Left lobe of liver (tissue), 2 donors: ENCODE measurements around the gene RALGAPA1. TPM values are rescaled to one million over a fixed set of nuclear protein-coding genes. Genes with fewer than 3 reads are reported as not detected.

Experiments used
- ATAC-seq: fragments of 200-7000 bp; cut with Tn5 transposase; one replicate; pipeline ENCODE4 v1.9.1; 2020; ENCODE audit warnings: mild to moderate bottlenecking, moderate library complexity
- DNase-seq: peaks from one replicate; pipeline ENCODE4 v3.0.0-alpha.2; 2020; ENCODE audit warnings: low spot score
- total RNA-seq: library from RNA; stranded (reverse); gene quantifications from one replicate; pipeline ENCODE4 v1.2.1, GENCODE V29; 2021
- donor health status: DM: no; HTN: no; CAD: no; lungs with moderate emphysema.
- donor health status: DM: no; HTN: yes; CAD: no.

Gene RALGAPA1
- total RNA-seq, 1 donor from 2014 or later: 21.1 TPM

GRCh38 chr14:35553808-35554207 lies 255.3 kb downstream of the RALGAPA1 start:
- no peak for ATAC-seq
- DNase-seq: no peak

DNA sequence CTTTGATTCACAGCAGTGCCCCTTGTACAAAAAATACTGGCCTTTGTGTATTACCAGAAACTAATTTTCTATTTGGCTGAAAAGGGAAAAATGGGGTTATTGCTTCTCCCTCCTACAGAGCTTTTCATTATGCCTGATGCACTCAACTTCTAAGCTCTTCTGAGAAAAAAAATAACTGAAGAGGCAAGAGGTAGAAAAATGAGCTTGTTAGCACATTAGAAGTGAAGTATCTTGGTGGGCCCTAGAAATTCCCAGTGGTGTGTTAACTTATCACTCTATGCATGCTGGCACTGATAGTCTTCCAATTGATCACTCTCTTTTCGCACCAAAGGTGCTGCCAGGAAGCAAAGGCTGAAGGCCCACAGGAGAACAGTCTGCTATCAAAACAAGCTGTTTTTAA lies 258.0 kb downstream of the RALGAPA1 start:
- DNase-seq (no peak), ATAC-seq (no peak)

DNA sequence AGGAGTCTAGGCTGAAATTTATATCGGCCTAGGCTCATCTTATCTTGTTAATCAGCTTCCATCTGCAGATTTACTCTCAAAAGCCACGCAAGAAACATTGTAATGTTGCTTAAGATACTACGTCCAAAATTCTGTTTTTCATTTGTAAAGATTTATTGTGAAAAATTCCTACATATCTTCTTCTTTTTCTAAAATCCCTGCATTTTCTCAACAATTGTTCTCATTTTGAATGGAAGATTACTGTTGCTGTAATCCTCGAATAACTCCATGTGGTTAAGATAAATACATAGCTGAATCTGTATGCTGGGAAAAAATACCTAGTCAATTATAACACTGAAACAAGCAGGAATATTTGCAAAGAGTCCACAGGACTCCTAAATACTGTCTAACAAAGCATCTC lies 259.5 kb downstream of the RALGAPA1 start:
- no peak for ATAC-seq

DNA sequence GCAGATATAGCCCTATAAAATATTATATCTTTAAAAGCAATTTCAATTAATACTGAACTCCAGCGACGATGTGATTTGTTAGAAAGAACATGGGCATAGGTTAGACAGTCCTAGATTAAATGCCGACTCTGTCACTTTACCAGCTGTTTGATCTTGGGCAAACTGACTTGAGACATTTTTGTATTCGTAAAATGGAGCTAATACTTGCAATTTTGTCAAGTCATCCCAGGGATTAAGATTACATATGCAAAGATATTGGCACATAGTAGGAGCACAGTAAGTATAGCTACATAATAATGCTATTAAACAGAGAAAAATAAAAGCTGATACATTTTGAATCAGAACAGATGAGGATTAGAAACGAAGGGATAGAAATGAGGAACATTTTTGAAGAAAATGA lies 266.1 kb downstream of the RALGAPA1 start:
- no peak for DNase-seq
- no peak for ATAC-seq

More for the DNA sequence above, 259.5 kb downstream of the RALGAPA1 start:
- DNase-seq: no peak

- no peak for ATAC-seq
- DNase-seq: no peak
Observed at GRCh38 chr14:35539969-35540368, 269.1 kb downstream of the RALGAPA1 start.

DNA sequence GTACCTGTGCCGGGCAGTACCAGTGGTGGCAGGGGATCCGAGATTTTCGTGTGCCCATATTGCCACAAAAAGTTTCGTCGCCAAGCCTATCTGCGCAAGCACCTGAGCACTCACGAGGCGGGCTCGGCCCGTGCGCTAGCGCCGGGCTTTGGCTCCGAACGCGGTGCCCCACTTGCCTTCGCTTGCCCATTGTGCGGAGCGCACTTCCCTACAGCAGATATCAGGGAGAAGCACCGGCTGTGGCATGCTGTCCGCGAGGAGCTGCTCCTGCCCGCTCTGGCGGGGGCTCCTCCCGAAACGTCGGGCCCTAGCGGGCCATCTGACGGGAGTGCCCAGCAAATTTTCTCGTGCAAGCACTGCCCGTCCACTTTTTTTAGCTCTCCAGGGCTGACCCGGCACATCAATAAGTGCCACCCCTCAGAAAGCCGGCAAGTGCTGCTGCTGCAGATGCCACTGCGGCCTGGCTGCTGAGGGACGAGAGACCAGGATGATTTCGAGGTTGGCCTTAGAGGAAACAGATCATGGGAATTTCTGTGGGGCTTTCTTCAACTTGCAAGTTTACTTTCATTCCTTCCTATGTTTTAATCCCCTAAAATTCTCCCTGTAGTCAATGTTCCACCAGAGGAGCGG lies 273.5 kb downstream of the RALGAPA1 start:
- no peak for DNase-seq
- ATAC-seq: no peak

DNA sequence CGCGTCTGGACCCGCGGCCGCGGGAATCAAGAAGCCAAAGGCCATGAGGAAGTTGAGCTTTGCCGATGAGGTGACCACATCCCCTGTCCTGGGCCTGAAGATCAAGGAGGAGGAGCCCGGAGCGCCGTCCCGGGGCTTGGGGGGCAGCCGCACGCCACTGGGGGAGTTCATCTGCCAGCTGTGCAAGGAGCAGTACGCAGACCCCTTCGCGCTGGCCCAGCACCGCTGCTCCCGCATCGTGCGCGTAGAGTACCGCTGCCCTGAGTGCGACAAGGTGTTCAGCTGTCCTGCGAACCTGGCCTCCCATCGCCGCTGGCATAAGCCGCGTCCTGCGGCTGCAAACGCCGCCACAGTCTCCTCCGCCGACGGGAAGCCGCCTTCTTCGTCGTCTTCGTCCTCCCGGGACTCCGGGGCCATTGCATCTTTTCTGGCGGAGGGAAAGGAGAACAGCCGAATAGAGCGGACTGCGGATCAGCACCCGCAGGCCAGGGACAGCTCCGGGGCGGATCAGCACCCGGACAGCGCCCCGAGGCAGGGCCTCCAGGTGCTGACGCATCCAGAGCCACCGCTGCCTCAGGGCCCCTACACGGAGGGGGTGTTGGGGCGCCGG lies 274.1 kb downstream of the RALGAPA1 start:
- DNase-seq (peak; percentile 64), ATAC-seq (peak; percentile 89)

- ATAC-seq (no peak), DNase-seq (no peak)
Observed at GRCh38 chr14:35534208-35534872, 274.8 kb downstream of the RALGAPA1 start.

DNA sequence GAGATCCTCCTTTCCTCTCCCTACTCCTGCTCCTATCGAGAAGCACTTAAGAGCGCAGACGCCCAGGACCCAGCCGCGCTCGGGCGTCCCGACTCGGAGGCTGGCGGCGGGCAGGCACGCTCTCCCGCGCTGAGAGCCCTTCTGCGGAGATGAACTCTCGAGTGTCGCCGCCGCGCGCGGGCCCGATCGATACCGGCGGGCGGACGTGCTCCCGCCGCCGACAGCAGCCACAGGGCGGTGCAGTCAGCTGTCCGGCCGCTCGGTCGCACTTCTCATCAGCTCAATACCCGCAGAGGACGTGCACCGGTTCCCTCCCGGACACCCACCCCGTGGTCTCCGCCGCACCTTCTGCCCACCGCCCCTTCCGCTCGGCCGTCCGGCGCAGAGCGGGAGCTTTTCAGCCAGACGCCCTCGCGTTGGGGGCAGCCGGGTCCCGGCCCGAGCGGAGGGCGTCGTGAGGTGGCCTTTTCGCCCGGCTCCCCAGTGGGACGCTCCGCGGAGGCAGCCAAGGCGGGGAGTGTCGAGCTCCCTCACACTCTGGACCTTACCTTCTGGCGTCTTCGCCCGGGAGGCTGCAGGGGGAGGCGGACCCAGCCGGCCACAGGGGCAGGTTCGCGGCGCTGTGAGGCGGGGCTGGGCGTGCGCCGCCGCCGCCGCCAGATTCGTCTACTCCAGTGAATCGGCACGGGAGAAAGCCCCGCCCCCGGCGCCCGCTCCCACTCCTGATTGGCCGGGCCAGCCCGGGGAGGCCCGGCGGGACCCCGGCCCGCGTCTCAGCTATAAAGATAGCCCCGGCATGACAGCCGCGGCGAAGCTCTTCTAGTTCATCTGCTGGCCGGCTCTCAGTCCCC lies 275.5 kb downstream of the RALGAPA1 start, which contains the start of gene INSM2:
INSM2 (plus strand) TSS at position 808 of the 851 bp plus-strand sequence. CDS start 89 bp downstream, outside the sequence.
- peak; percentile 81 for ATAC-seq
- DNase-seq: peak; percentile 53

- ATAC-seq (no peak), DNase-seq (no peak)
Observed at GRCh38 chr14:35532783-35533356, 276.2 kb downstream of the RALGAPA1 start.

GRCh38 chr14:35531960-35532747 lies 276.9 kb downstream of the RALGAPA1 start:
- ATAC-seq (no peak), DNase-seq (no peak)

DNA sequence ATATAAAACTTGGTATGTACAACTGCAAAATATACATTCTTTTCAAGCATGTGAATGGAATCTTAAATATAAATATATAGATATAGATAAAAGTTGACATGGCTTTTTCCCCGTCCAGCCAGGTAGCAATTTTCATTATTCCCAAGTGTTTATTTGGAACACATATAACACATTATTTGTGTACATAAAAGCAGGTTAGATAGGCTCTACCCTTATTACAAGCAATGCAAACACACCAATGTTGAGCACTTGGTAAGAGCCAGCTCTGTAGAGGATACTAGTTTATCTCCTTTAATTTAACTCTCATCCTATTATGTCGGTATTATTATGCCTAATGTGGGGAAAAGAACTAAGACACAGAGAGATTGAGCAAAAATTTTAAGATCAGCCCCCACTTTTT lies 282.1 kb downstream of the RALGAPA1 start:
- DNase-seq (no peak), ATAC-seq (no peak)

DNA sequence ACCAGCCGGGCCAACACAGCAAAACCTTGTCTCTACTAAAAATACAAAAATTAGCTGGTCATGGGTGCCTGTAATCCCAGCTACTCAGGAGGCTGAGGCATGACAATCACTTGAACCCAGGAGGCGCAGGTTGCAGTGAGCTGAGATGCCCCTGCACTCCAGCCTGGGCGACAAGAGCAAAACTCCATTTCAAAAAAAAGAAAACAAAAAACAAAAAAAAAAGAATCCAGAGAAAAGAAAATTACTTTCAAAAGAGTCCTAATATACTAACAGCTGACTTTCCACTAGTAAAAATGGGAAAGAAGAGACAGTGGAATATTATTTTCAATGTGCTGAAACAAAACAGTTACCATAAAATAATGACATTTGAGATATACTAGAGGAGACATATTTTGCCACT lies 283.4 kb downstream of the RALGAPA1 start:
- DNase-seq (no peak), ATAC-seq (no peak)

DNA sequence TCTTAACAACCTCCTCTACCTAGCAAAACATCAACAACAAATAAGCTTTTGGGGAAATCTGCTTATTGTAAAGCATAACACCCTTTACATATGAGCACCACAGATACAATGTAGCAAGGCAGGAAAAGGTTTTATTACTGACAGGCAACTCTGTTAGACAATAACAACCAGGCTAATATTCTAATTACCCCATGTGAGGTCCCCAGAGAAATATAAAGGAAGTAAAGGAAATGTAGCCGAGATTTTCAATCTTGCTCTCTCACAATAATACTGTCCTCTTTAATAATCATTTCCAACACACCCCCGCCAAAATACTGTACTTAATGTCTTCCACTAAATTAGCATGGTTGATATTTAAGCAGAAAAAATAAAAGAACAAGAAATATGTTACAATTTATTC lies 289.1 kb downstream of the RALGAPA1 start:
- ATAC-seq: no peak
- DNase-seq: no peak

DNA sequence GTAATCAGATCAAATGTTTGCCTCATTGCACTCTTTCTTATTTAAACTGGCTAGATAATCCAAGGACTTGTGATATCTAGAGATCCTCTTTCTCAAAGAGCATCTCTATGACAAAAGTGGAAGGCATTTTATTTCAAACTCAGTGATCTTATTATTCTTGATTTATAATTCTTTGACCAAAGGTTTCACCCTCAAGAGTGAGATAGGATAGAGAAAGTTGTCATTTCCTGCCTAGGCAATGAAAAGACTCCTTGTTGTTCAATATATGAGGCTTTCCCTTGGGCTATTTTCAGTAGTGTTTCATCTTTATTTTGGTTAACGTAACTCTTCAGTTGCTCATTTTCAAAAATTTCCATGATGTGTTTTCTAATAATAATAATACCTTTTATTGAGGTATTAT lies 293.2 kb downstream of the RALGAPA1 start:
- no peak for DNase-seq
- ATAC-seq: no peak

- DNase-seq (no peak), ATAC-seq (no peak)
Observed at GRCh38 chr14:35512765-35513164, 296.3 kb downstream of the RALGAPA1 start.

DNA sequence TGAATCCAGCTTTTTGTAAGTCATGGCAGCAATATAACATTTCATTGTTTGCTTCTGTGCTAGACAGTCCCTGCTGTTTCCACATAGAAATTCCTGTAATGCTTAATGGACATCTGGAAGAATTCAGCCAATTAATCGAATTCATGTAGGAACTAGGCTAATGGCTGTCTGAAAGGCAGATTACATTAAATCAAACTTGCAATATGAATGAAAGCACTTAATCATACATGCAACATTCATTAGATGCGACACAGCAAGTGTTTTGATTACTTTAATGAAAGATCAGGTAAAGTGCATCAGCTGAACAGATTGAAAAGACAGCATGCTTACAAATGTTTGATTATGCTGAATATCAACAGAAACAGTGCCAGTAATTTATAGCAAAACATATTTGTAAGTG lies 299.2 kb downstream of the RALGAPA1 start:
- DNase-seq (no peak), ATAC-seq (no peak)

DNA sequence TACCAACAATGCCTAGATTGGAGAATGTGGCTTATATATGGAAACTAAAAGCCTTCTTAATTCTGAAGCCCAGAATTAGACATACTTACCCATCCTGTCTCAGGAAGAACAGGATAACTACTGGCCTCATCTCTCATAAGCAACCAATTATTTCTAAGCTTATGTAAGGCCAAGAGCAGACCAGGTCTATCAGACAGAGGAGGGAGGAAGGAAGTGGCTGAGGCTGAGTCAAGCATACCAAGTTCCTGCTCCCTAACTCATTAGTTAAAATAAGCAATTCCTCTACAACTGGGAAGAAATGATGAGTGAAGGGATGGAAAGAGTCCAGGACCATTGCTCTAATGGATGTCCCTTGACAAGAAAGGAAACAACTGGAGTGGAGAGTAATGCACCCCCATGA lies 302.2 kb downstream of the RALGAPA1 start:
- DNase-seq (no peak), ATAC-seq (no peak)

- no peak for ATAC-seq
- no peak for DNase-seq
Observed at GRCh38 chr14:35506461-35506860, 302.6 kb downstream of the RALGAPA1 start.

- DNase-seq: no peak
- ATAC-seq: no peak
Observed at GRCh38 chr14:35504260-35504659, 304.8 kb downstream of the RALGAPA1 start.
